CD8-positive, alpha-beta memory T cell (primary cell): ENCODE measurements around the gene TH. TPM values are rescaled to one million over a fixed set of nuclear protein-coding genes. Genes with fewer than 3 reads are reported as not detected.

Experiments used
- CTCF ChIA-PET: fragments of 350-600 bp; sonication (Branson Sonifier 250); formaldehyde crosslinking; loops from one replicate; lab custom pipeline; 2021; ENCODE audit warnings: antibody characterized with exemption; lab: Charles Lee
- POLR2A ChIA-PET: fragments of 350-600 bp; sonication (Branson Sonifier 250); formaldehyde crosslinking; loops from one replicate; lab custom pipeline; 2021; ENCODE audit warnings: antibody characterized with exemption; lab: Charles Lee
- DNase-seq, 5 donors: peaks; one replicate each; pipeline versions ENCODE4 v3.0.0 to v3.0.0-alpha.2; 2020 to 2022; ENCODE audit warnings: mixed read lengths in 1 of 5
- H3K27ac ChIP-seq: one replicate; pipeline ENCODE4 v1.7.0; 2013; ENCODE audit warnings: low read depth, mild to moderate bottlenecking, low read length, moderate library complexity
- H3K27me3 ChIP-seq: 2 replicates; pipeline ENCODE4 v1.7.0; 2013; ENCODE audit warnings: low read length, mild to moderate bottlenecking; ENCODE audit not compliant: insufficient read depth, poor library complexity, severe bottlenecking
- H3K36me3 ChIP-seq: 2 replicates; pipeline ENCODE4 v1.7.0; 2013; ENCODE audit warnings: mild to moderate bottlenecking, low read length, moderate library complexity; ENCODE audit not compliant: insufficient read depth
- H3K4me1 ChIP-seq: 2 replicates; pipeline ENCODE4 v1.7.0; 2013; ENCODE audit warnings: mild to moderate bottlenecking, low read length, moderate library complexity; ENCODE audit not compliant: insufficient read depth
- H3K4me3 ChIP-seq: 2 replicates; pipeline ENCODE4 v1.7.0; 2013; ENCODE audit warnings: mild to moderate bottlenecking, low read length
- H3K9me3 ChIP-seq: 2 replicates; pipeline ENCODE4 v1.7.0; 2013; ENCODE audit warnings: mild to moderate bottlenecking, low read length
- H3K27ac Mint-ChIP-seq, 8 donors: one replicate each; pipeline ENCODE4 v1.8.0; 2020 to 2021; ENCODE audit warnings: mixed read lengths in 8 of 8, mild to moderate bottlenecking in 6 of 8, inconsistent platforms in 3 of 8, moderate library complexity in 3 of 8
- H3K27me3 Mint-ChIP-seq, 2 donors: one replicate each; pipeline ENCODE4 v1.8.0; 2020 to 2021; ENCODE audit warnings: mixed read lengths in 2 of 2, mild to moderate bottlenecking in 1 of 2, moderate library complexity in 1 of 2
- H3K36me3 Mint-ChIP-seq, 3 donors: one replicate each; pipeline ENCODE4 v1.8.0; 2020 to 2021; ENCODE audit warnings: mixed read lengths in 3 of 3, inconsistent platforms in 1 of 3, mild to moderate bottlenecking in 1 of 3
- H3K4me1 Mint-ChIP-seq, 3 donors: one replicate each; pipeline ENCODE4 v1.8.0; 2020 to 2021; ENCODE audit warnings: mixed read lengths in 3 of 3, inconsistent platforms in 1 of 3, mild to moderate bottlenecking in 1 of 3
- H3K4me3 Mint-ChIP-seq, 7 donors: one replicate each; pipeline ENCODE4 v1.8.0; 2020 to 2021; ENCODE audit warnings: mixed read lengths in 7 of 7, mild to moderate bottlenecking in 6 of 7, moderate library complexity in 4 of 7, inconsistent platforms in 2 of 7
- H3K9me3 Mint-ChIP-seq, 5 donors: one replicate each; pipeline ENCODE4 v1.8.0; 2020 to 2022; ENCODE audit warnings: mixed read lengths in 5 of 5, mild to moderate bottlenecking in 3 of 5, moderate library complexity in 2 of 5, inconsistent platforms in 1 of 5
- polyA plus RNA-seq: library from polyadenylated mRNA; unstranded; fragments of 300-500 nt; fragmentation: Illumina TruSeq; gene quantifications from one replicate; pipeline ENCODE4 v1.2.3, GENCODE V29; 2021
- total RNA-seq, 2 experiments: library from RNA; stranded (reverse); gene quantifications; one replicate each; pipeline ENCODE4 v1.2.3, GENCODE V29; 2021

The TH gene
- total RNA-seq (not detected), polyA plus RNA-seq (not detected)

DNA sequence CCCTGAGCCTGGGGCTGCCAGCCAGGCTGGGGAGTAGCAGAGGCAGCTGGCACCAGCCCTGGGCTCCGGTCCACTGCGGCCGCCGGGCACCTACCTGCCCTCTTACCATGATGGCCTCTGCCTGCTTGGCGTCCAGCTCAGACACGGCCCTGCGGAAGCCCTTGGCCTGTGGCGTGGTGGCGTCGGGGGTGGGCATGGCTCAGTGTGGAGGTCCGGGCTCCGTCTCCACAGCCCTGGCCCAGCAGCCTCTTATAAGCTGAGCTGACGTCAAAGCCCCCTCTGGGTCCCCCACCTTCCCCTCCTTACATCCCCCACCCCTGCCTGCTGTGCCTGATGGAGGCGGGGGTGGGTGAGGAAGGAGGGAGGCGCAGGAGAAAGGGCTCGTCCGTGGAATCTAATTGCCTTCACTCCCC is at the start of gene TH:
TSS of gene TH (minus strand) at position 225 of the 413 bp plus-strand sequence. CDS start at position 196, 29 bp downstream.
- DNase-seq = no peak
- Mint-ChIP-seq H3K4me3 (peak within 1 kb of the TSS in 1 of 7 donors; percentile 36), H3K27ac (no peak within 1 kb of the TSS), H3K4me1 (no peaks in the 10 kb centered on the region), H3K27me3 (peaks cover 3 to 4% of the 10 kb centered on the region in 2 donors), H3K9me3 (no peaks in the 10 kb centered on the region), H3K36me3 (no peaks in the 10 kb centered on the region)
- H3K4me1 ChIP-seq = no peaks in the 10 kb centered on the region
- ChIA-PET POLR2A (no interaction called here), CTCF (no interaction called here)
- no peaks in the 10 kb centered on the region for H3K36me3 ChIP-seq
- no peak within 1 kb of the TSS for H3K27ac ChIP-seq
- no peaks in the 10 kb centered on the region for H3K27me3 ChIP-seq
- H3K9me3 ChIP-seq = no peaks in the 10 kb centered on the region
- H3K4me3 ChIP-seq = no peak within 1 kb of the TSS

DNA sequence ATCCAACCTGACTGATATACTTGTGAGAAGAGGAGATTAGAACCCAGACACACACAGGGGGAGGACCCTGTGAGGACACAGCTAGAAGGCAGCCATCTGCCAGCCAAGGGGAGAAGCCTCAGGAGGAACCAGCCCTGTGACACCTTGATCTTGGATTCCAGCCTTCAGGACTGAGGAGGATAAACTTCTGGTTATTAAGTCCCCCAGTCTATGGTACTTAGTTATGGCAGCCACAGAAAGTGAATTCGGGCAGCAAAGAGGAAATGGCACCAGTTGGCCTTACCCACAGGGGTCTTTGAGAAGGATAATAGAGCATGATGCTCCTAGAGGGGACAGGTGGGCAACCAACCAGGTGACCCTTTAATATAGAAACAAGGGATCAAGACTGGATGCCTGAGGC is 49.4 kb upstream of the TH start:
- H3K36me3 ChIP-seq = no peaks in the 10 kb centered on the region
- Mint-ChIP-seq H3K4me1 (peaks cover 6 to 9% (median 6%) of the 10 kb centered on the region in 3 donors), H3K36me3 (peaks cover 0 to 40% (median 2%) of the 10 kb centered on the region in 3 donors), H3K27ac (no peak overlapping the region), H3K9me3 (peaks cover 5 to 19% (median 8%) of the 10 kb centered on the region in 5 donors), H3K4me3 (no peak overlapping the region), H3K27me3 (peaks cover 7 to 54% of the 10 kb centered on the region in 2 donors)
- CTCF ChIA-PET = no interaction called here
- H3K27me3 ChIP-seq = no peaks in the 10 kb centered on the region
- no peak for DNase-seq
- no peaks in the 10 kb centered on the region for H3K9me3 ChIP-seq
- POLR2A ChIA-PET = no interaction called here
- no peak overlapping the region for H3K4me3 ChIP-seq
- no peak overlapping the region for H3K27ac ChIP-seq
- peaks cover 13% of the 10 kb centered on the region for H3K4me1 ChIP-seq

DNA sequence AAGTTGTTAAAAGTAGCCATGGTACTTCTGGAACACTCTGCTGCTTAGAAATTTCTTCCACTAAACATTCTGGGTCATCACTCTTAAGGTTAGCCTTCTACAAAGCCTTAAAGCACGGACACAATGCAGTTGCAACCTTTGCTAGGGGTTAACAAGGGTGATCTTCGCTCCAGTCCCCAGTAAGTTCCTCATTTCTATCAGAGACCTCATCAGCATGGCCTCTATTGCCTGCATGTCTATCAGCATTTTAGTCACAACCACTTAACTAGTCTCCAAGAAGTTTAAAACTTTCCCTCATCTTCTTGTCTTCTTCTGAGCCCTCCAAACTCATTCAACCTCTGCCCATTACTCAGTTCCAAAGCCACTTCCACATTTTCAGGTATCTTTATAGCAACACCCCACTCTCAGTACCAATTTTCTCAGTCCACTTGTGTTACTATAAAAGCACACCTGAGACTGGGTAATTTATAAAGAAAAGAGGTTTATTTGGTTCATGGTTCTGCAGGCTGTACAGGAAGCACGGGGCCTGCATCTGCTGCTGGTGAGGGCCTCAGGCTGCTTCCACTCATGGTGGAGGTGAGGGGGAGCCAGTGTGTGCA is 48.7 kb upstream of the TH start:
- Mint-ChIP-seq H3K4me3 (no peak overlapping the region), H3K27ac (no peak overlapping the region), H3K9me3 (peaks cover 5 to 16% (median 8%) of the 10 kb centered on the region in 5 donors), H3K4me1 (peaks cover 6 to 9% (median 6%) of the 10 kb centered on the region in 3 donors), H3K36me3 (peaks cover 0 to 35% (median 2%) of the 10 kb centered on the region in 3 donors), H3K27me3 (peaks cover 6 to 48% of the 10 kb centered on the region in 2 donors)
- H3K27me3 ChIP-seq = no peaks in the 10 kb centered on the region
- peaks cover 13% of the 10 kb centered on the region for H3K4me1 ChIP-seq
- ChIA-PET POLR2A (no interaction called here), CTCF (no interaction called here)
- DNase-seq = no peak
- no peaks in the 10 kb centered on the region for H3K9me3 ChIP-seq
- H3K36me3 ChIP-seq = no peaks in the 10 kb centered on the region
- no peak overlapping the region for H3K27ac ChIP-seq
- H3K4me3 ChIP-seq = no peak overlapping the region

DNA sequence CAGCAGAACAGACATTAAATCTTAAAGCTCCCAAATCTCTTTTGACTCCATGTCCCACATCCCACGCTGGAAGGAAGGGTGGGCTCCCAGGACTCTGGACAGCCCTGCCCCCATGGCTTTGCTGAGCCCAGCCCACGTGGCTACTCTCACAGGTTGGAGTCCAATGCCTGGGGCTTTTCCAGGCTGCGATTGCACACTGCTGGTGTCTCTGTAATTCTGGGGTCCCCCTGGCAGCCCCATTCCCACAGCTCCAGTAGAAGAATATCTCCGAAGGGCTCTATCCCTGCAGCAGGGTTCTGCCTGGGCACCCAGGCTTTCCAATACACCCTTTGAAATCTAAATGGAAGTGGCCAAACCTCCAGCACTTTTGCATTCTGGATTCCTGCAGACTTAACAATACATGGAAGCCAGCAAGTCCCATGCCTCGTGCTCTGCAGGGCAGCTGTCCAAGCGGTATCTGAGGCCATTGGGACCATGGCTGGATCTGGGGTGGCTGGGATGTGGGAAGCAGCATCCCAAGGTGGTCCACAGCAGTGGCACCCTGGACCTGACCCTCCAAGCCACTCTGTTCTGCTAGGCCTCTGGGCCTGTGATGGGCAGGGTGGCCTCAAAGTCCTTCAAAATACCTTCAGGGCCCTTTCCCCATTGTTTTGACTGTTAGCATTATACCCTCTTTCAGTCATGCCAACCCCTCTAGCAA is 47.9 kb upstream of the TH start:
- POLR2A ChIA-PET = no interaction called here
- Mint-ChIP-seq H3K27me3 (peaks cover 7 to 43% of the 10 kb centered on the region in 2 donors), H3K36me3 (peaks cover 0 to 30% (median 2%) of the 10 kb centered on the region in 3 donors), H3K4me3 (peak overlapping the region in 1 of 7 donors; percentile 67), H3K27ac (no peak overlapping the region), H3K9me3 (peaks cover 4 to 14% (median 8%) of the 10 kb centered on the region in 5 donors), H3K4me1 (peaks cover 6 to 15% (median 6%) of the 10 kb centered on the region in 3 donors)
- Histone ChIP-seq H3K4me3 (no peak overlapping the region), H3K4me1 (peaks cover 13% of the 10 kb centered on the region), H3K9me3 (no peaks in the 10 kb centered on the region), H3K27me3 (no peaks in the 10 kb centered on the region), H3K36me3 (no peaks in the 10 kb centered on the region), H3K27ac (no peak overlapping the region)
- CTCF ChIA-PET = no interaction called here
- no peak for DNase-seq

DNA sequence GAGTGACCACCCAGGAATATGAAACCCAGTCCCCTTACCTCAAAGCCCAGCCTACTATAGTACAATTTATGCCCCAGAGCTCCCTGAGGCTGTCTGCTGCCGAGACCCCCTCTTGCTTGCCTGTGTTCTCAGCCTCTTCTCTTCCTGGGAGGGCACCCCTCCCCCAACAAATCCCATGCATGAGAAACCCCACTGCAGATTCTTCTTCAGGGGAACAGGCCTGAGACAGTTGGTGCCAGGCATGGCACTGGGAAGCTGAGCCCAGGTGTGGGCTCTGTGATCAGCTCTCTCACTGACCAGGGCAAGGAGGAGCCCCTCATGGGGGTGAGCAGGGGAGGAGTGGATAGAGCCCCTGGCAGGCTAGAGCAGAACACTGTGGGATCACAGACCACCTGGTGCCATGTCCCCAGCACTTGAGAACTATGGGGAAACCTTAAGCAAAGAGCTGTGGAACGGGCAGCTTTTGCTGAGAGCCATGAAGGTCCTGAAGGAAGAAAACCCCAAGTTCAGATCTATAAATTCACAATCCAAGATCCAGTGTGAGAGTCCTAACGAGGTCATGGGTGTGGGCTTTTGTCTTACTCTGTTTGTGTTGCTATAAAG is 46.5 kb upstream of the TH start:
- Mint-ChIP-seq H3K27ac (peak overlapping the region in 1 of 8 donors; percentile 2), H3K27me3 (peaks cover 8 to 34% of the 10 kb centered on the region in 2 donors), H3K36me3 (peaks cover 0 to 18% (median 2%) of the 10 kb centered on the region in 3 donors), H3K4me3 (peak overlapping the region in 1 of 7 donors; percentile 38), H3K4me1 (peaks cover 18 to 27% (median 19%) of the 10 kb centered on the region in 3 donors), H3K9me3 (peaks cover 0 to 2% (median under 1%) of the 10 kb centered on the region in 5 donors)
- H3K4me3 ChIP-seq = no peak overlapping the region
- no peak overlapping the region for H3K27ac ChIP-seq
- no peaks in the 10 kb centered on the region for H3K27me3 ChIP-seq
- CTCF ChIA-PET = interaction anchor here (1.5 kb wide), 1 partner anchor 203 kb away, joined by 3 read pairs; no protein-coding TSS in a partner anchor
- DNase-seq = no peak
- no peaks in the 10 kb centered on the region for H3K9me3 ChIP-seq
- POLR2A ChIA-PET = no interaction called here
- peaks cover 25% of the 10 kb centered on the region for H3K4me1 ChIP-seq
- no peaks in the 10 kb centered on the region for H3K36me3 ChIP-seq

DNA sequence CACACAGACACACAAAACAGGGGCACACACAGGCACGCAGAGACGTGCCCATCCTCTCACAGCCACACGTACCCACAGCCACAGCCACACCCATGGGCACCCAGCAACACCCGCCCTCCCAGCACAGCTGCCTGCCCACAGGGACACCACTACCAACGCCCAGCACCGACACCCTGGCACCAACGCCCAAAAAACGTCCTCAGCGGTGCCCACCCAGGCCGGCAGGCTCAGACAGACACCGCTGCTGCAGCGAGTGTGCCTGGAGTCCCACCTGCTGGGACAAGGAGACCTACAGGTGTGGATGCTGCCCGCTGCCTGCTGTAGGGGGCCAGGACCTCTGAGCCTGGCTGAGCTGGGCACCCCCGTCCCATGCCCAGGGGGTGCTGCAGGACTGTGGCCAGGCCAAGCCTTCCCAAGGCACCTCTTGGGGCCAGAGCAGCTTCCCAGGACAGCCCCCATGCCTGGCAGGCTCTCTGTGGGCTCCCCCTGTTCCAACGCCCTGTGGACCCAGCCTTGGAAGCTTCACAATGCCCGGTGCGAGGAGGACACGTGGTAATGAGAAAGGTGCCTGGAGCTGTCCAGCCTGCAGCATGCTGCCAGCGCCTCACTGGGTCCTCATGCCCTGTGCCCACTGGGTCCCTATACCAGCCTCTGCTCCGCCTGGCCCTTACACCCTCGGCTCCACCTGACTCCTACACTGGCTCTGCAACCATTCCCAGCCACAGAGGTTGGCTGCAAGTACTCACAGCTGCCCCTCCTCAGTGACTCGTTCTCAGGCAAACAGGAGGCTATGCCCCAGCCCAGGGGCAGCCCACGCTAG is 45.8 kb upstream of the TH start:
- no peak overlapping the region for H3K4me3 ChIP-seq
- no peaks in the 10 kb centered on the region for H3K36me3 ChIP-seq
- no peak overlapping the region for H3K27ac ChIP-seq
- peak in 1 of 5 donors; percentile 58 for DNase-seq
- ChIA-PET CTCF (interaction anchor here (1.5 kb wide), 1 partner anchor 203 kb away, joined by 3 read pairs; no protein-coding TSS in a partner anchor), POLR2A (no interaction called here)
- H3K9me3 ChIP-seq = no peaks in the 10 kb centered on the region
- Mint-ChIP-seq H3K27ac (peak overlapping the region in 2 of 8 donors; percentile 33 to 49), H3K27me3 (peaks cover 7 to 29% of the 10 kb centered on the region in 2 donors), H3K4me3 (peak overlapping the region in 1 of 7 donors; percentile 54), H3K4me1 (peaks cover 18 to 28% (median 21%) of the 10 kb centered on the region in 3 donors), H3K9me3 (no peaks in the 10 kb centered on the region), H3K36me3 (peaks cover 0 to 14% (median 2%) of the 10 kb centered on the region in 3 donors)
- peaks cover 29% of the 10 kb centered on the region for H3K4me1 ChIP-seq
- H3K27me3 ChIP-seq = no peaks in the 10 kb centered on the region

DNA sequence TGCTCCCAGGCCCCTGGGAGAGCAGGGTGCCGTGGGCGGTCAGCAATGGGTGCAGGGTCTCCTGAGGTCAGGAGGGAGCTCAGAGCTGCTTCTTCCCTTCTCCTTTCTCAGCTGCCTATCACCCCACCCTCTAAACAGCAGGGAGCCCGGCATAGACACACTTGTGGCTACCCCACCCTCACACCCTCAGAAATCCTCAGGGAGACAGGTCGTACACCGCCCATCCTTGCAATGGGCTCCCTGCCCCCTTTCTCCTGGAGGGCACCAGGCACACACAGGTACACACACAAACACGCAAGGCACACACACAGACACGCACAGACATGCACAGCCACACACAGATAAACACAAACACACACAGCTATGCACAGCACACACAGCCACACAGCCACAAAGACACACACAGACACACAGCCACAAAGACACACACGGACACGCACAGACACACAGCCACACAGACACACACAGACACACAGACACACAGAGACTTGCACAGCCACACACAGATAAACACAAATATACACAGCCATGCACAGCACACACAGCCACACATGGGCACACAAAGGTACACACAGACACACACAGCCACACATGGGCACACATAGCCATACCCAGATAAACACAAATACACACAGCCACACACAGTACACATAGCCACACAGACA is 44.9 kb upstream of the TH start:
- Histone ChIP-seq H3K27me3 (no peaks in the 10 kb centered on the region), H3K36me3 (no peaks in the 10 kb centered on the region), H3K9me3 (no peaks in the 10 kb centered on the region), H3K27ac (no peak overlapping the region), H3K4me1 (peaks cover 29% of the 10 kb centered on the region), H3K4me3 (no peak overlapping the region)
- H3K4me1 Mint-ChIP-seq = peaks cover 18 to 30% (median 24%) of the 10 kb centered on the region in 3 donors
- no peak overlapping the region for H3K27ac Mint-ChIP-seq
- ChIA-PET POLR2A (no interaction called here), CTCF (no interaction called here)
- no peak overlapping the region for H3K4me3 Mint-ChIP-seq
- H3K9me3 Mint-ChIP-seq = no peaks in the 10 kb centered on the region
- H3K36me3 Mint-ChIP-seq = peaks cover 0 to 8% (median 2%) of the 10 kb centered on the region in 3 donors
- DNase-seq = no peak
- peaks cover 7 to 22% of the 10 kb centered on the region in 2 donors for H3K27me3 Mint-ChIP-seq
